H9 (cell line): ENCODE results near the gene ZMIZ2. TPM values are rescaled to one million over a fixed set of nuclear protein-coding genes. Genes with fewer than 3 reads are reported as not detected.

Experiments
- DNase-seq: peaks from one replicate; pipeline ENCODE4 v3.0.0-alpha.2; 2017
- H2AFZ ChIP-seq: one replicate; pipeline ENCODE4 v1.6.1; 2013; ENCODE audit warnings: mild to moderate bottlenecking, low read length, control low read depth, moderate library complexity
- H2AK5ac ChIP-seq: 2 replicates; pipeline ENCODE4 v1.6.1; 2013; ENCODE audit warnings: low read length, control low read depth, mixed read lengths; ENCODE audit not compliant: insufficient read length
- H2BK120ac ChIP-seq: one replicate; pipeline ENCODE4 v1.6.1; 2013; ENCODE audit warnings: low read depth, mild to moderate bottlenecking, low read length, control low read depth, inconsistent platforms; ENCODE audit not compliant: poor library complexity, severe bottlenecking
- H2BK12ac ChIP-seq: 2 replicates; pipeline ENCODE4 v1.6.1; 2013; ENCODE audit warnings: low read length, control low read depth, mixed read lengths, low read depth; ENCODE audit not compliant: insufficient read length
- H2BK15ac ChIP-seq: 2 replicates; pipeline ENCODE4 v1.6.1; 2013; ENCODE audit warnings: low read depth, low read length, control low read depth
- H2BK20ac ChIP-seq: one replicate; pipeline ENCODE4 v1.6.1; 2013; ENCODE audit warnings: low read depth, mild to moderate bottlenecking, low read length, control low read depth, inconsistent platforms; ENCODE audit not compliant: poor library complexity, severe bottlenecking
- H2BK5ac ChIP-seq: 2 replicates; pipeline ENCODE4 v1.6.1; 2013; ENCODE audit warnings: low read length, control low read depth, mixed read lengths; ENCODE audit not compliant: insufficient read length
- H3K14ac ChIP-seq: 2 replicates; pipeline ENCODE4 v1.6.1; 2013; ENCODE audit warnings: low read length, control low read depth; ENCODE audit not compliant: insufficient read depth
- H3K18ac ChIP-seq: 2 replicates; pipeline ENCODE4 v1.6.1; 2013; ENCODE audit warnings: low read depth, mild to moderate bottlenecking, mixed read lengths, low read length, control low read depth; ENCODE audit not compliant: insufficient read length
- H3K23ac ChIP-seq: 2 replicates; pipeline ENCODE4 v1.6.1; 2013; ENCODE audit warnings: low read length, control low read depth, mixed read lengths, low read depth; ENCODE audit not compliant: insufficient read length
- H3K23me2 ChIP-seq: 2 replicates; pipeline ENCODE4 v1.6.1; 2013; ENCODE audit warnings: low read depth, mild to moderate bottlenecking, mixed read lengths, low read length, control low read depth; ENCODE audit not compliant: insufficient read length, poor library complexity, severe bottlenecking
- H3K27ac ChIP-seq: 2 replicates; pipeline ENCODE4 v1.5.1; 2013; ENCODE audit warnings: low read length, control low read depth, mixed read lengths, low read depth; ENCODE audit not compliant: insufficient read length
- H3K27me3 ChIP-seq: 2 replicates; pipeline ENCODE4 v1.6.1; 2013; ENCODE audit warnings: low read length, control low read depth, inconsistent platforms; ENCODE audit not compliant: insufficient read depth
- H3K4ac ChIP-seq: 2 replicates; pipeline ENCODE4 v1.6.1; 2013; ENCODE audit warnings: low read depth, mild to moderate bottlenecking, control low read depth, inconsistent platforms, low read length, moderate library complexity
- H3K4me1 ChIP-seq: 2 replicates; pipeline ENCODE4 v1.6.1; 2013; ENCODE audit warnings: low read length, control low read depth, inconsistent platforms; ENCODE audit not compliant: insufficient read depth
- H3K4me2 ChIP-seq: 2 replicates; pipeline ENCODE4 v1.6.1; 2013; ENCODE audit warnings: low read length, control low read depth, mixed read lengths; ENCODE audit not compliant: insufficient read length, insufficient read depth
- H3K56ac ChIP-seq: 2 replicates; pipeline ENCODE4 v1.6.1; 2013; ENCODE audit warnings: low read depth, mild to moderate bottlenecking, mixed read lengths, low read length, control low read depth; ENCODE audit not compliant: insufficient read length
- H3K79me1 ChIP-seq: 2 replicates; pipeline ENCODE4 v1.6.1; 2013; ENCODE audit warnings: low read depth, mild to moderate bottlenecking, moderate library complexity, low read length, control low read depth, inconsistent platforms; ENCODE audit not compliant: insufficient read depth, poor library complexity, severe bottlenecking
- H3K79me2 ChIP-seq: 2 replicates; pipeline ENCODE4 v1.6.1; 2013; ENCODE audit warnings: low read length, control low read depth, inconsistent platforms; ENCODE audit not compliant: insufficient read depth
- H3K9ac ChIP-seq: 2 replicates; pipeline ENCODE4 v1.6.1; 2013; ENCODE audit warnings: low read length, control low read depth, mixed read lengths; ENCODE audit not compliant: insufficient read length; ENCODE audit errors: extremely low read depth
- H3K9me3 ChIP-seq: one replicate; pipeline ENCODE4 v1.6.1; 2013; ENCODE audit warnings: low read depth, low read length, inconsistent platforms; ENCODE audit not compliant: control insufficient read depth
- H3T11ph ChIP-seq: one replicate; pipeline ENCODE4 v1.6.1; 2013; ENCODE audit warnings: mild to moderate bottlenecking, low read length, control low read depth, inconsistent platforms
- H4K20me1 ChIP-seq: one replicate; pipeline ENCODE4 v1.6.1; 2013; ENCODE audit not compliant: control insufficient read depth, insufficient read length, insufficient read depth
- H4K5ac ChIP-seq: 2 replicates; pipeline ENCODE4 v1.6.1; 2013; ENCODE audit warnings: low read depth, mild to moderate bottlenecking, mixed read lengths, low read length, control low read depth; ENCODE audit not compliant: insufficient read length
- H4K8ac ChIP-seq: replicated peaks from 2 replicates; pipeline ENCODE4 v1.6.1; 2013; ENCODE audit warnings: low read length, control low read depth, mixed read lengths, low read depth; ENCODE audit not compliant: insufficient read length
- H4K91ac ChIP-seq: 2 replicates; pipeline ENCODE4 v1.6.1; 2013; ENCODE audit warnings: low read depth, mild to moderate bottlenecking, moderate library complexity, mixed read lengths, low read length, control low read depth; ENCODE audit not compliant: insufficient read length
- H3K27ac Mint-ChIP-seq, 3 experiments: 2 replicates in 2 of 3; 3 replicates in 1 of 3; pipeline ENCODE4 v1.8.0; 2020 to 2021; ENCODE audit warnings: mixed read lengths in 3 of 3, mild to moderate bottlenecking in 1 of 3, moderate library complexity in 1 of 3
- H3K27me3 Mint-ChIP-seq: 2 replicates; pipeline ENCODE4 v1.8.0; 2021; ENCODE audit warnings: low read depth, mild to moderate bottlenecking, moderate library complexity, mixed read lengths
- H3K36me3 Mint-ChIP-seq, 3 experiments: 2 replicates in 2 of 3; 3 replicates in 1 of 3; pipeline ENCODE4 v1.8.0; 2020 to 2021; ENCODE audit warnings: low read depth in 3 of 3, mixed read lengths in 3 of 3; ENCODE audit not compliant: insufficient read depth in 1 of 3
- H3K4me1 Mint-ChIP-seq, 2 experiments: 2 replicates each; pipeline ENCODE4 v1.8.0; 2020; ENCODE audit warnings: mixed read lengths in 2 of 2
- H3K4me3 Mint-ChIP-seq, 2 experiments: 2 replicates in 1 of 2; 3 replicates in 1 of 2; pipeline ENCODE4 v1.8.0; 2020 to 2021; ENCODE audit warnings: mild to moderate bottlenecking in 2 of 2, mixed read lengths in 2 of 2, moderate library complexity in 1 of 2
- H3K9me3 Mint-ChIP-seq, 2 experiments: 2 replicates in 1 of 2; 3 replicates in 1 of 2; pipeline ENCODE4 v1.8.0; 2020; ENCODE audit warnings: mild to moderate bottlenecking in 2 of 2, mixed read lengths in 2 of 2, moderate library complexity in 1 of 2
- CTCF ChIP-seq: fragments of 200-600 bp; sonication (generic); conservative IDR thresholded peaks from 3 replicates; pipeline ENCODE4 v1.8.0; 2021; ENCODE audit warnings: antibody characterized with exemption, mild to moderate bottlenecking
- WGBS: extraction: QIAGEN DNeasy Blood & Tissue Kit; methylation state at CpG from one replicate; pipeline ENCODE4 v1.1.7; 2013; ENCODE audit warnings: missing lambda C conversion rate, low lambda C conversion rate, mixed read lengths; ENCODE audit not compliant: insufficient read length; ENCODE audit errors: extremely low coverage; 5-methylcytosine and 5-hydroxymethylcytosine counted together
- total RNA-seq: library from RNA; stranded (reverse); gene quantifications from 2 replicates; pipeline ENCODE4 v1.2.1, GENCODE V29; 2021

Gene ZMIZ2
- total RNA-seq, 1 experiment from 2014 or later = 72.9 TPM

- Histone ChIP-seq H3K79me2 (no peaks in the 10 kb centered on the region), H4K5ac (no peak overlapping the region), H2BK5ac (no peak overlapping the region), H3K4ac (no peak overlapping the region), H4K20me1 (no peaks in the 10 kb centered on the region), H4K8ac (no peak overlapping the region), H2BK15ac (no peak overlapping the region), H3K14ac (no peak overlapping the region), H3K18ac (no peak overlapping the region), H3T11ph (no peak overlapping the region), H3K56ac (no peak overlapping the region), H3K9ac (no peak overlapping the region), H3K4me2 (no peak overlapping the region), H4K91ac (no peak overlapping the region), H3K27me3 (no peaks in the 10 kb centered on the region), H3K79me1 (no peaks in the 10 kb centered on the region), H2BK20ac (no peak overlapping the region), H2AK5ac (no peak overlapping the region), H2BK12ac (no peak overlapping the region), H3K9me3 (no peaks in the 10 kb centered on the region), H3K4me1 (no peaks in the 10 kb centered on the region), H2AFZ (no peak overlapping the region), H2BK120ac (no peak overlapping the region), H3K27ac (no peak overlapping the region), H3K23me2 (no peaks in the 10 kb centered on the region), H3K23ac (no peak overlapping the region)
- 0 out of 3 replicates have a peak, but pooled peaks have one; percentile 18 for TF ChIP-seq CTCF
- no peak for DNase-seq
- no peaks in the 10 kb centered on the region for H3K27me3 Mint-ChIP-seq
- WGBS = no CpG with 5 or more reads among the region's 22 CpGs
- no peak overlapping the region for H3K4me3 Mint-ChIP-seq
- H3K36me3 Mint-ChIP-seq = peaks cover 43 to 82% (median 80%) of the 10 kb centered on the region in 3 experiments; a peak in 6 of 7 replicates
- H3K4me1 Mint-ChIP-seq = peaks cover 11 to 19% of the 10 kb centered on the region in 2 experiments
- no peak overlapping the region for H3K27ac Mint-ChIP-seq
- 0 out of 5 replicates have a peak, but pooled peaks cover 0 to under 1% of the 10 kb centered on the region in 2 experiments for H3K9me3 Mint-ChIP-seq
Observed at GRCh38 chr7:44764665-44765578, 16.3 kb downstream of the ZMIZ2 start.
